Loucy (cell line): ENCODE measurements around the gene PRKCQ.

ENCODE experiments used
- H2AFZ ChIP-seq: fragments of 200-600 bp; sonication (generic); 2 replicates; pipeline ENCODE4 v1.6.0; 2016; ENCODE audit warnings: antibody characterized with exemption, mild to moderate bottlenecking, low read length, moderate library complexity
- H3F3A ChIP-seq: fragments of 200-600 bp; 2 replicates; pipeline ENCODE4 v1.6.0; 2016; ENCODE audit warnings: antibody characterized with exemption, low read depth, mild to moderate bottlenecking
- H3K27me3 ChIP-seq: fragments of 200-600 bp; sonication (generic); 2 replicates; pipeline ENCODE4 v1.6.1; 2014; ENCODE audit warnings: low read length, mild to moderate bottlenecking; ENCODE audit not compliant: insufficient read depth, poor library complexity, severe bottlenecking
- H3K36me3 ChIP-seq: fragments of 200-600 bp; sonication (generic); 2 replicates; pipeline ENCODE4 v1.6.1; 2016; ENCODE audit warnings: low read length; ENCODE audit not compliant: insufficient read depth
- H3K4me1 ChIP-seq: fragments of 200-600 bp; sonication (generic); 2 replicates; pipeline ENCODE4 v1.5.1; 2014; ENCODE audit warnings: low read length, mild to moderate bottlenecking; ENCODE audit not compliant: insufficient read depth, poor library complexity, severe bottlenecking
- H3K4me2 ChIP-seq: fragments of 200-600 bp; sonication (generic); 2 replicates; pipeline ENCODE4 v1.6.0; 2014; ENCODE audit warnings: antibody characterized with exemption, low read length, low read depth, mild to moderate bottlenecking; ENCODE audit not compliant: poor library complexity, severe bottlenecking
- H3K4me3 ChIP-seq: fragments of 200-600 bp; sonication (generic); 2 replicates; pipeline ENCODE4 v1.5.1; 2014; ENCODE audit warnings: low read length, mild to moderate bottlenecking, mixed read lengths; ENCODE audit not compliant: poor library complexity, severe bottlenecking
- H3K79me2 ChIP-seq: fragments of 200-600 bp; sonication (generic); 2 replicates; pipeline ENCODE4 v1.6.1; 2014; ENCODE audit warnings: low read length; ENCODE audit not compliant: insufficient read depth
- H3K9ac ChIP-seq: fragments of 200-600 bp; sonication (generic); 2 replicates; pipeline ENCODE4 v1.6.0; 2014; ENCODE audit warnings: mild to moderate bottlenecking, low read depth, low read length, moderate library complexity; ENCODE audit not compliant: poor library complexity, severe bottlenecking
- H3K9me2 ChIP-seq: fragments of 200-600 bp; sonication (generic); replicated peaks from 2 replicates; pipeline ENCODE4 v1.6.1; 2016; ENCODE audit warnings: low read depth, low read length, mixed read lengths
- H3K9me3 ChIP-seq: fragments of 200-600 bp; sonication (generic); 2 replicates; pipeline ENCODE4 v1.6.1; 2014; ENCODE audit warnings: mild to moderate bottlenecking, antibody characterized with exemption, low read length, low read depth; ENCODE audit not compliant: insufficient read depth
- H4K20me1 ChIP-seq: fragments of 200-600 bp; sonication (generic); 2 replicates; pipeline ENCODE4 v1.6.0; 2014; ENCODE audit warnings: antibody characterized with exemption, low read length, mild to moderate bottlenecking; ENCODE audit not compliant: insufficient read depth, poor library complexity, severe bottlenecking
- CTCF ChIP-seq: fragments of 200-600 bp; sonication (generic); conservative IDR thresholded peaks from 2 replicates; pipeline ENCODE4 v1.5.1; 2014; ENCODE audit warnings: mild to moderate bottlenecking, antibody characterized with exemption, low read length
- EZH2phosphoT487 ChIP-seq: fragments of 200-600 bp; IDR thresholded peaks from 2 replicates; pipeline ENCODE4 v1.6.1; 2018; ENCODE audit warnings: antibody characterized with exemption, mild to moderate bottlenecking, moderate library complexity, borderline replicate concordance

Gene PRKCQ

GRCh38 chr10:6612371-6612770 lies 32.3 kb upstream of the PRKCQ start:
- Histone ChIP-seq H3K36me3 (no peaks in the 10 kb centered on the region), H3F3A (no peaks in the 10 kb centered on the region), H3K9me2 (no peaks in the 10 kb centered on the region), H3K9ac (peak overlapping the region; percentile 36), H3K4me2 (peak overlapping the region; percentile 64), H3K4me3 (peak overlapping the region; percentile 26), H3K27me3 (no peaks in the 10 kb centered on the region), H3K4me1 (peaks cover 50% of the 10 kb centered on the region), H3K79me2 (no peaks in the 10 kb centered on the region), H3K9me3 (peaks cover 16% of the 10 kb centered on the region), H4K20me1 (no peaks in the 10 kb centered on the region), H2AFZ (no peak overlapping the region)
- no peak for TF ChIP-seq EZH2phosphoT487
- TF ChIP-seq CTCF: no peak

- Histone ChIP-seq H3F3A (no peaks in the 10 kb centered on the region), H2AFZ (no peak overlapping the region), H3K9me2 (no peaks in the 10 kb centered on the region), H3K9ac (no peak overlapping the region), H3K9me3 (peaks cover 16% of the 10 kb centered on the region), H4K20me1 (no peaks in the 10 kb centered on the region), H3K4me2 (peak overlapping the region; percentile 64), H3K4me1 (peaks cover 50% of the 10 kb centered on the region), H3K4me3 (no peak overlapping the region), H3K36me3 (no peaks in the 10 kb centered on the region), H3K79me2 (no peaks in the 10 kb centered on the region), H3K27me3 (no peaks in the 10 kb centered on the region)
- TF ChIP-seq CTCF: no peak
- TF ChIP-seq EZH2phosphoT487: no peak
Measured at GRCh38 chr10:6610647-6611046, 30.6 kb upstream of the PRKCQ start.

GRCh38 chr10:6609625-6610024 lies 29.5 kb upstream of the PRKCQ start:
- no peak overlapping the region for H3K4me2 ChIP-seq
- H3K9me3 ChIP-seq: peaks cover 16% of the 10 kb centered on the region
- H3K9ac ChIP-seq: no peak overlapping the region
- H2AFZ ChIP-seq: no peak overlapping the region
- no peaks in the 10 kb centered on the region for H3K27me3 ChIP-seq
- no peaks in the 10 kb centered on the region for H3F3A ChIP-seq
- no peaks in the 10 kb centered on the region for H4K20me1 ChIP-seq
- no peaks in the 10 kb centered on the region for H3K79me2 ChIP-seq
- no peaks in the 10 kb centered on the region for H3K36me3 ChIP-seq
- H3K4me1 ChIP-seq: peaks cover 50% of the 10 kb centered on the region
- H3K4me3 ChIP-seq: no peak overlapping the region
- H3K9me2 ChIP-seq: no peaks in the 10 kb centered on the region
- TF ChIP-seq CTCF (no peak), EZH2phosphoT487 (no peak)
